Ramos (cell line): ENCODE data around the gene RNF26.

Experiments
- in situ Hi-C: fragments of 300-500 bp; cut with MboI; formaldehyde crosslinking; loops from one replicate; pipeline ENCODE4 v1.14.3; 2022; ENCODE audit warnings: low sequenced_read_pairs; ENCODE audit not compliant: unreplicated experiment

RNF26 gene

DNA sequence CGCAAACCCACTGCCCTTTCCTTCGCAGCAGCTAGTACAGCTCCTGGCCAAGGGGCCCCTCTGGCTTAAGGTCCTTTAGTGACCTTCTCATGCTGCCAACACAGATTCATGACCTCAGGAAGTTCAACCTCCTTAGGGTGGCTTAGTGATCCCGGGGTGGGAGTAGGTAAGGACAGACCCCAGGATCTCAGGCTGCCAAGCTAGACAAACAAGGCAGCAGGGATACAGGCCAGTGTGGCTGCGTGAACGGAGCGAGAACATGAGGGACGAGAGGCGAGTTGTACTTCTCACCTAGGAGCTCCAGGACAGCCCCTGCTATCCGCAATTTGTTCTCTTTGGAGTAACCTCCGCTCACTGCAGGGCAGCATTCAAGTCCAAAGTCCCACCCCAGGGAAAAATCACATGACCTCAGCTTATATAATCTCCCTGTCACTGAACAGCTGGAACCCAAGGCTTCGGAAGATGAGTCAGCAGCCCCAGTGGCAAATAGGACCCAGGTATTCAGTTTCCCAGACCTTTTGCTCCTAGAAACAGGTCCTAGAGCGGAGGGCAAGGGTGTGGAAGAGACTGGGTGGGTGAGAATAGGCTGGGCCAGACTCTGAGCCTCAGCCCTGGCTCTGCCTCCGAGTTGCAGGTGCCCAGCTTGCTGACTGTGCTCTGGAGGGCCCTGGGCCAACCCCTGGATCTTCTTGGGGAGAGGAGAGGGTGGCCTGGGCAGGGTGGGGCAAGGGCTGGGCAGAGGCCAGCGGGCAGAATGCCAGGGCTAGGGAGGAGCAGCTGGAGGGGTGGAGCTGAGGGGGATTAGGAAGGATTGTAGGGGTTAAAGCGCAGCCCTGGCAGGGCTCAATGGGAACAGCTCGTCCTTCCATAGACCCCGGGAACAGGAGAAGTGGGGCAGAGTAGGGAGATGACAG, 34.1 kb downstream of the RNF26 start:
- in situ Hi-C loops, result no loop called here

- in situ Hi-C loops, result no loop called here
Observed at GRCh38 chr11:119369132-119369925, 35.0 kb downstream of the RNF26 start.

GRCh38 chr11:119370486-119371046, 36.2 kb downstream of the RNF26 start:
- in situ Hi-C loops, result no loop called here

- in situ Hi-C loops, result no loop called here
Observed at GRCh38 chr11:119371067-119371601, 36.8 kb downstream of the RNF26 start.

GRCh38 chr11:119371778-119372182, 37.5 kb downstream of the RNF26 start:
- in situ Hi-C loops, result no loop called here

GRCh38 chr11:119372260-119373058, 38.1 kb downstream of the RNF26 start:
- in situ Hi-C loops, result no loop called here

DNA sequence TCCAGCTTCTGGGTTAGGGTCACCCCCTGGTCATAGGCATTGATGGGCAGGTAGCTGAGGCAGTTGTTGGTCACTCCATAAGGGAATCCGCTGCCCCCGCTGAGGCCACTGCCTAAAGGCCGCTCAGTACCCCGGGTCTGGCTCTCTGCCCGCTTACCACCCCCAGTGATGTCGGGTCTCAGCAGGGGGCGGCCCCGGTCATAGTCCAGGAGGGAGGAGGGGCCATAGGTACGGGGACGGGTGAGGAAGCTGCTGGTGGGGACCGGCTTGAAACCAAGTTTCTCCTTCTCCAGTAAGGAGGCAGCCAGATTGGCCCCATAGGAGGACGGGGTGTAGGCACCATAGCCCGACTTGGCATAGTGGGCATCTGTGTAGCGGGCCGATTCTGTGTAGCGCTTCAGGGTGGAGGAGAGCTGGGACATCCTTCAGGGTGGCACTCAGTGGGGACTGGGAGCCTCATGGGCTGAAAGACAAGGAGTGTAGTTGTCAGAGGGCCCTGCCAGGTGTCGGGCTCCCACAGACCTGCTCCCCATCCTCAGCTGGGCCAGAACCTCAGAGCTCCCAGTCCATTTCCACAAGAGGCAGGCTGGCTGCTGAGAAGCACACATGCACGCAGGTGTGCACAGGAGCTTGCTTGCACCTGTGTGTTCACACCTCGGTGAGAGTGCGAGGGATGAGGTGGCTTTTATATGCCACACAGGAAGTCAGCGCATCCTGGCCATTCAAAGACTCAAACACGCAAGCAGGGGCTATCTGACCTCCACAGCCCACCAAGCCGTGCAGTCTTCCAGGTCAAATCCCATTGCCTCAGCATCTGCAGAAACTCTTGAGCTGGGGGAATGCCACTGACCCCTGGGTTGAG, 39.0 kb downstream of the RNF26 start:
- in situ Hi-C loops, result no loop called here

GRCh38 chr11:119373921-119374631, 39.7 kb downstream of the RNF26 start:
- in situ Hi-C loops, result no loop called here

DNA sequence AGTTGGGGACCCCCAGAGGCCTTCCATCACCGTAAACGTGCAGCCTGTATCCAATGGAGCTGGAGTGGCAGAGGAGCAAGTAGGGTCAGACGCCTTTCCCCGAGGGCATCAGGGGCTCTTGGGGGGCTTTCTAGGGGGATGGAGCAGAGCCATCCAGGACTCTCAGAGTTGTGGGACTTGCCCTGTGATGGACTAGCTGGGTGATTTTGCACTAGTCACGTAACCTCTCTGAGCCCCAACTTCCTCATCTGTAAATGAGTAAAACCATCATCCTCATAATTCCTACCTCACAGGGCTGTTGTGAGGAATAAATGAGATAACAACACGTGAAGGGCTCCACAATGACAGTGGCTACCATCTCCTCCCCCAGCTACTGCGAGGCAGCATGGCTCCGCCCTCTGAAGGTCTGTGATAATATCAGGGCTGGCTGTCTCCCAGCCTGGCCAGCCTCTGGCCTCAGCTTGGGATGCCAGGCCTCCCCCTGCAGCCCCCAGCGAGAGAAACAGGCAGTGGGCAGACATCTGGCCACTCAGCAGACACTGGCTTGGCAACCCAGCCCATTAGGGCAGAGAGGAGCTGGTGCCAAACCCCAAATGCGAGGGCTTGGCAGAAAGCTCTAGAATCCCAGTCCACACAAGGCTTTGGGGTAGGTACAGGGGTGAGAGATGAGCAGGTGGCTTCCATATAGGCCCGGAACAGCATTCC, 40.5 kb downstream of the RNF26 start:
- in situ Hi-C loops, result no loop called here

GRCh38 chr11:119375337-119376196, 41.2 kb downstream of the RNF26 start:
- in situ Hi-C loops, result no loop called here

GRCh38 chr11:119376197-119376847, 42.0 kb downstream of the RNF26 start:
- in situ Hi-C loops, result no loop called here

GRCh38 chr11:119377112-119377901, 43.0 kb downstream of the RNF26 start:
- in situ Hi-C loops, result no loop called here

GRCh38 chr11:119377961-119378667, 43.8 kb downstream of the RNF26 start:
- in situ Hi-C loops, result no loop called here

GRCh38 chr11:119378851-119379465, 44.6 kb downstream of the RNF26 start:
- in situ Hi-C loops, result no loop called here
